NB4 (cell line): ENCODE data around the gene GRID1.

Experiments
- MYC ChIP-seq: IDR thresholded peaks from 2 replicates; pipeline ENCODE4 v1.6.1; 2011; ENCODE audit warnings: low read depth, low read length
- POLR2A ChIP-seq: IDR thresholded peaks from 2 replicates; pipeline ENCODE4 v1.6.1; 2011; ENCODE audit warnings: mild to moderate bottlenecking; ENCODE audit not compliant: insufficient read length; ENCODE audit errors: extremely low read depth
- TF ChIP-seq, protein P1 (sequence below): IDR thresholded peaks from one replicate; pipeline ENCODE4 v1.5.1; 2012; ENCODE audit warnings: low read depth, low read length
- TF ChIP-seq, protein P2 (sequence below): IDR thresholded peaks from 2 replicates; pipeline ENCODE4 v1.6.1; 2011; ENCODE audit warnings: low read depth, low read length

DNA sequence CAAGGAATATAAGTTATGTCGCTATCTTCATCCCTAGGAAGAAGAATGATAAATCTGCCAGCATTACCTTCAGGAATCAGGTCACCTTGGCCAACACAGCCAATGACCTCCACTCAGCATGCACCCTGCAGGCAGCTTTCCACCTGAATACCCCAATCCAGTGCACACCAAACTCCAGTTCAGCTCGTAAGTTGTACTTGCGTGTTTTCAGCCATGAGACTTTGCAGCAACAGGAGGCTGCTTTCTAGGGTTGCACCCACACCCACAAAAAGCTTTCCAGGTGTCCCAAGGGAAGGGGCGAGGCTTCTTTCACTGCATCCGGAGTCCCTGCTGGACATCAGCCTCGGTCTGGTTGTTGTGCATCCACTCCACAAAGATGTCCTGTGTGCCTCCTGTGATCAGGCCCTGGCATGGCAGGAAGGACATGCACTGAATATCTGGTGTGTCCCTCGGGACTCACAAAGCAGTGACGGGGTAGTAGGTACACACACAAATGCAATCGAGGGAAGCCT is 282.9 kb downstream of the GRID1 start:
- TF ChIP-seq, protein P1, sequence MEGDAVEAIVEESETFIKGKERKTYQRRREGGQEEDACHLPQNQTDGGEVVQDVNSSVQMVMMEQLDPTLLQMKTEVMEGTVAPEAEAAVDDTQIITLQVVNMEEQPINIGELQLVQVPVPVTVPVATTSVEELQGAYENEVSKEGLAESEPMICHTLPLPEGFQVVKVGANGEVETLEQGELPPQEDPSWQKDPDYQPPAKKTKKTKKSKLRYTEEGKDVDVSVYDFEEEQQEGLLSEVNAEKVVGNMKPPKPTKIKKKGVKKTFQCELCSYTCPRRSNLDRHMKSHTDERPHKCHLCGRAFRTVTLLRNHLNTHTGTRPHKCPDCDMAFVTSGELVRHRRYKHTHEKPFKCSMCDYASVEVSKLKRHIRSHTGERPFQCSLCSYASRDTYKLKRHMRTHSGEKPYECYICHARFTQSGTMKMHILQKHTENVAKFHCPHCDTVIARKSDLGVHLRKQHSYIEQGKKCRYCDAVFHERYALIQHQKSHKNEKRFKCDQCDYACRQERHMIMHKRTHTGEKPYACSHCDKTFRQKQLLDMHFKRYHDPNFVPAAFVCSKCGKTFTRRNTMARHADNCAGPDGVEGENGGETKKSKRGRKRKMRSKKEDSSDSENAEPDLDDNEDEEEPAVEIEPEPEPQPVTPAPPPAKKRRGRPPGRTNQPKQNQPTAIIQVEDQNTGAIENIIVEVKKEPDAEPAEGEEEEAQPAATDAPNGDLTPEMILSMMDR, result no peak
- TF ChIP-seq POLR2A (no peak), MYC (no peak)
- TF ChIP-seq, protein P2, sequence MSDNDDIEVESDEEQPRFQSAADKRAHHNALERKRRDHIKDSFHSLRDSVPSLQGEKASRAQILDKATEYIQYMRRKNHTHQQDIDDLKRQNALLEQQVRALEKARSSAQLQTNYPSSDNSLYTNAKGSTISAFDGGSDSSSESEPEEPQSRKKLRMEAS, result no peak
